HEK293 (cell line): Measurements from ENCODE around the gene CARD14.

ENCODE experiments used
- CTCF ChIA-PET: fragments of 350-600 bp; formaldehyde crosslinking; extraction: SDS; loops from one replicate; lab custom pipeline; 2021; ENCODE audit warnings: antibody characterized with exemption; lab: Yijun Ruan, JAX
- POLR2A ChIA-PET: fragments of 300-600 bp; formaldehyde crosslinking; extraction: SDS; loops from one replicate; lab custom pipeline; 2020; ENCODE audit warnings: antibody characterized with exemption, inconsistent platforms; lab: Yijun Ruan, JAX
- H3K27ac ChIP-seq: fragments of 200-500 bp; sonication (Bioruptor generic); 2 replicates; pipeline ENCODE4 v1.5.1; 2014; ENCODE audit warnings: low read depth, low read length, control low read depth, inconsistent platforms; ENCODE audit errors: extremely low read depth
- H3K36me3 ChIP-seq, 2 experiments: fragments of 200-500 bp in 1 of 2; sonication (Bioruptor generic) in 1 of 2; 1 replicate in 1 of 2; 2 replicates in 1 of 2; pipeline ENCODE4 v1.5.1; 2014 to 2017; ENCODE audit warnings: inconsistent platforms in 2 of 2, low read length in 2 of 2; ENCODE audit not compliant: control insufficient read depth in 2 of 2, insufficient read depth in 1 of 2
- H3K4me1 ChIP-seq: fragments of 200-500 bp; sonication (Bioruptor generic); 2 replicates; pipeline ENCODE4 v1.5.1; 2014; ENCODE audit warnings: mild to moderate bottlenecking, low read length, inconsistent platforms; ENCODE audit not compliant: control insufficient read depth, insufficient read depth
- H3K4me3 ChIP-seq: 2 replicates; pipeline ENCODE4 v1.5.1; 2011; ENCODE audit warnings: low read depth, mild to moderate bottlenecking, control low read depth, low read length, moderate library complexity
- H3K9me3 ChIP-seq: fragments of 200-500 bp; sonication (Bioruptor generic); 2 replicates; pipeline ENCODE4 v1.5.1; 2014; ENCODE audit warnings: low read depth, low read length, inconsistent platforms; ENCODE audit not compliant: control insufficient read depth, insufficient read depth
- ATF2 ChIP-seq: fragments of 450-650 bp; formaldehyde crosslinking; IDR thresholded peaks from 2 replicates; pipeline ENCODE4 v1.5.1; 2016; ENCODE audit warnings: missing biosample characterization, missing genetic modification characterization, low read depth
- GLIS2 ChIP-seq: fragments of 450-650 bp; formaldehyde crosslinking; IDR thresholded peaks from 2 replicates; pipeline ENCODE4 v1.5.1; 2016; ENCODE audit warnings: missing biosample characterization, missing genetic modification characterization
- HOXA7 ChIP-seq: sonication (generic); formaldehyde crosslinking; IDR thresholded peaks from 2 replicates; pipeline ENCODE4 v1.8.1; 2022; ENCODE audit warnings: missing genetic modification reagents, borderline replicate concordance
- INSM2 ChIP-seq: fragments of 450-650 bp; formaldehyde crosslinking; IDR thresholded peaks from 2 replicates; pipeline ENCODE4 v1.5.1; 2016; ENCODE audit warnings: missing biosample characterization, missing genetic modification characterization
- KLF10 ChIP-seq: fragments of 450-650 bp; IDR thresholded peaks from 2 replicates; pipeline ENCODE4 v1.5.1; 2018; ENCODE audit warnings: missing biosample characterization, mild to moderate bottlenecking, missing genetic modification characterization
- MZF1 ChIP-seq: fragments of 450-650 bp; formaldehyde crosslinking; IDR thresholded peaks from 2 replicates; pipeline ENCODE4 v1.5.1; 2017; ENCODE audit warnings: missing biosample characterization, missing genetic modification characterization, borderline replicate concordance
- SALL2 ChIP-seq: fragments of 450-650 bp; formaldehyde crosslinking; IDR thresholded peaks from 2 replicates; pipeline ENCODE4 v1.5.0; 2017; ENCODE audit warnings: missing biosample characterization, mild to moderate bottlenecking, missing genetic modification characterization, borderline replicate concordance
- ZBTB1 ChIP-seq: fragments of 450-650 bp; formaldehyde crosslinking; IDR thresholded peaks from 2 replicates; pipeline ENCODE4 v1.5.1; 2016; ENCODE audit warnings: missing biosample characterization, missing genetic modification characterization
- ZBTB21 ChIP-seq: fragments of 450-650 bp; formaldehyde crosslinking; IDR thresholded peaks from 2 replicates; pipeline ENCODE4 v1.5.1; 2017; ENCODE audit warnings: missing biosample characterization, missing genetic modification characterization
- ZBTB7A ChIP-seq: fragments of 450-650 bp; formaldehyde crosslinking; IDR thresholded peaks from 2 replicates; pipeline ENCODE4 v1.5.1; 2016; ENCODE audit warnings: low read depth, missing biosample characterization, missing genetic modification characterization
- ZFP69B ChIP-seq: fragments of 450-650 bp; formaldehyde crosslinking; IDR thresholded peaks from 2 replicates; pipeline ENCODE4 v1.5.1; 2016; ENCODE audit warnings: missing biosample characterization, missing genetic modification characterization
- ZNF114 ChIP-seq: fragments of 450-650 bp; formaldehyde crosslinking; IDR thresholded peaks from 2 replicates; pipeline ENCODE4 v1.5.0; 2017; ENCODE audit warnings: missing biosample characterization, missing genetic modification characterization
- ZNF121 ChIP-seq: fragments of 450-650 bp; formaldehyde crosslinking; IDR thresholded peaks from 2 replicates; pipeline ENCODE4 v1.5.1; 2016; ENCODE audit warnings: missing biosample characterization, missing genetic modification characterization
- ZNF132 ChIP-seq: fragments of 450-650 bp; formaldehyde crosslinking; IDR thresholded peaks from 2 replicates; pipeline ENCODE4 v1.5.1; 2017; ENCODE audit warnings: missing biosample characterization, missing genetic modification characterization, borderline replicate concordance
- ZNF211 ChIP-seq: fragments of 450-650 bp; formaldehyde crosslinking; IDR thresholded peaks from 2 replicates; pipeline ENCODE4 v1.5.1; 2016; ENCODE audit warnings: low read depth, missing biosample characterization, missing genetic modification characterization
- ZNF214 ChIP-seq: fragments of 450-650 bp; formaldehyde crosslinking; IDR thresholded peaks from 2 replicates; pipeline ENCODE4 v1.5.1; 2017; ENCODE audit warnings: missing biosample characterization, mild to moderate bottlenecking, missing genetic modification characterization, borderline replicate concordance
- ZNF221 ChIP-seq: fragments of 450-650 bp; formaldehyde crosslinking; IDR thresholded peaks from 2 replicates; pipeline ENCODE4 v1.5.1; 2017; ENCODE audit warnings: missing biosample characterization, missing genetic modification characterization, borderline replicate concordance
- ZNF23 ChIP-seq: fragments of 450-650 bp; formaldehyde crosslinking; IDR thresholded peaks from 2 replicates; pipeline ENCODE4 v1.5.1; 2016; ENCODE audit warnings: missing biosample characterization, missing genetic modification characterization, borderline replicate concordance
- ZNF324 ChIP-seq: fragments of 450-650 bp; formaldehyde crosslinking; IDR thresholded peaks from 2 replicates; pipeline ENCODE4 v1.5.1; 2016; ENCODE audit warnings: missing biosample characterization, missing genetic modification characterization
- ZNF391 ChIP-seq: fragments of 450-650 bp; formaldehyde crosslinking; IDR thresholded peaks from 2 replicates; pipeline ENCODE4 v1.5.1; 2016; ENCODE audit warnings: low read depth, missing biosample characterization, missing genetic modification characterization, borderline replicate concordance
- ZNF416 ChIP-seq: fragments of 450-650 bp; formaldehyde crosslinking; IDR thresholded peaks from 2 replicates; pipeline ENCODE4 v1.5.1; 2016; ENCODE audit warnings: missing biosample characterization, missing genetic modification characterization
- ZNF623 ChIP-seq: fragments of 450-650 bp; formaldehyde crosslinking; IDR thresholded peaks from 2 replicates; pipeline ENCODE4 v1.5.1; 2016; ENCODE audit warnings: missing biosample characterization, missing genetic modification characterization
- ZNF658 ChIP-seq: fragments of 450-650 bp; formaldehyde crosslinking; IDR thresholded peaks from 2 replicates; pipeline ENCODE4; 2016; ENCODE audit warnings: missing biosample characterization, missing genetic modification characterization
- ZNF677 ChIP-seq: fragments of 450-650 bp; IDR thresholded peaks from 2 replicates; pipeline ENCODE4 v1.5.0; 2018; ENCODE audit warnings: missing biosample characterization, mild to moderate bottlenecking, missing genetic modification characterization, moderate library complexity
- ZNF701 ChIP-seq: fragments of 450-650 bp; formaldehyde crosslinking; IDR thresholded peaks from 2 replicates; pipeline ENCODE4 v1.5.1; 2016; ENCODE audit warnings: missing biosample characterization, missing genetic modification characterization
- TF ChIP-seq, protein P1 (sequence below): fragments of 450-650 bp; formaldehyde crosslinking; IDR thresholded peaks from 2 replicates; pipeline ENCODE4 v1.5.1; 2016; ENCODE audit warnings: missing biosample characterization, missing genetic modification characterization
- TF ChIP-seq, protein P2 (sequence below): IDR thresholded peaks from 2 replicates; pipeline ENCODE4 v1.6.1; 2011; ENCODE audit warnings: mild to moderate bottlenecking, low read depth, low read length, borderline replicate concordance
- TF ChIP-seq, protein P3 (sequence below): fragments of 450-650 bp; formaldehyde crosslinking; IDR thresholded peaks from 2 replicates; pipeline ENCODE4 v1.5.0; 2017; ENCODE audit warnings: missing biosample characterization, missing genetic modification characterization, borderline replicate concordance

The CARD14 gene

DNA sequence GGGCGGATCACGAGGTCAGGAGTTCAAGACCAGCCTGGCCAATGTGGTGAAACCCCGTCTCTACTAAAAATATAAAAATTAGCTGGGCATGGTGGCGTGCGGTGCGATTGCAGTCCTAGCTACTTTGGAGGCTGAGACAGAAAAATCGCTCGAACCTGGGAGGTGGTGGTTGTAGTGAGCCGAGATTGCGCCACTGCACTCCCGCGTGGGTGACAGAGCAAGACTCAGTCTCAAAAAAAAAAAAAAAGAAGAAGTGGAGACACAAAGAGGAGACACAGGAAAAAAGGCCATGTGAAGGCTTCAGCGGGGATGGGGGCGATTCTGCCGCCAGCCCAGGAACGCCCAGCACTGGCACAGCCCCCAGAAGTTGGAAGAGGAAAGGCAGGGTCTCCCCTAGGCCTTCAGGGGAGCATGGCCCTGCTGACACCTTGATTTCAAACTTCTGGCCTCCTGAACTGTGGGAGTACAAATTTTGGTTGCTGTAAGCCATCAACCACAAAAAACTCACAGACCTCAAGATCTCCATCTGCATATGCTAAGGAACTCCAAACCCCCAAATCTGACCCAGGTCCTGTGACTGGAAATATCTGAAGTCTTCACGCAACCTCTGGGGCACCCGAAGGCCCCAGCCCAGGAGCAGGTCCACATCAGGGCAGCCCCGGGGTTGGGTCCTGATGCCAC, 43.3 kb downstream of the CARD14 start:
- no peaks in the 10 kb centered on the region for H3K9me3 ChIP-seq
- TF ChIP-seq SALL2 (tag by site-specific recombination): no peak
- TF ChIP-seq ZBTB1 (tag by site-specific recombination): no peak
- TF ChIP-seq GLIS2 (tag by site-specific recombination): no peak
- TF ChIP-seq ZNF114 (tag by site-specific recombination): no peak
- TF ChIP-seq ZBTB7A (tag by site-specific recombination): no peak
- TF ChIP-seq, protein P1, sequence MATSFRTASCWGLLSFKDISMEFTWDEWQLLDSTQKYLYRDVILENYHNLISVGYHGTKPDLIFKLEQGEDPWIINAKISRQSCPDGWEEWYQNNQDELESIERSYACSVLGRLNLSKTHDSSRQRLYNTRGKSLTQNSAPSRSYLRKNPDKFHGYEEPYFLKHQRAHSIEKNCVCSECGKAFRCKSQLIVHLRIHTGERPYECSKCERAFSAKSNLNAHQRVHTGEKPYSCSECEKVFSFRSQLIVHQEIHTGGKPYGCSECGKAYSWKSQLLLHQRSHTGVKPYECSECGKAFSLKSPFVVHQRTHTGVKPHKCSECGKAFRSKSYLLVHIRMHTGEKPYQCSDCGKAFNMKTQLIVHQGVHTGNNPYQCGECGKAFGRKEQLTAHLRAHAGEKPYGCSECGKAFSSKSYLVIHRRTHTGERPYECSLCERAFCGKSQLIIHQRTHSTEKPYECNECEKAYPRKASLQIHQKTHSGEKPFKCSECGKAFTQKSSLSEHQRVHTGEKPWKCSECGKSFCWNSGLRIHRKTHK: no peak
- no peak for TF ChIP-seq ZFP69B (tag by site-specific recombination)
- TF ChIP-seq INSM2: no peak
- TF ChIP-seq ZNF221 (tag by site-specific recombination): no peak
- no peak for TF ChIP-seq ZNF214 (tag by site-specific recombination)
- no peak for TF ChIP-seq ATF2 (tag by site-specific recombination)
- TF ChIP-seq ZNF391 (tag by site-specific recombination): no peak
- TF ChIP-seq ZNF623 (tag by site-specific recombination): no peak
- no peak for TF ChIP-seq ZNF416 (tag by site-specific recombination)
- TF ChIP-seq ZNF132 (tag by site-specific recombination): no peak
- TF ChIP-seq, protein P2, sequence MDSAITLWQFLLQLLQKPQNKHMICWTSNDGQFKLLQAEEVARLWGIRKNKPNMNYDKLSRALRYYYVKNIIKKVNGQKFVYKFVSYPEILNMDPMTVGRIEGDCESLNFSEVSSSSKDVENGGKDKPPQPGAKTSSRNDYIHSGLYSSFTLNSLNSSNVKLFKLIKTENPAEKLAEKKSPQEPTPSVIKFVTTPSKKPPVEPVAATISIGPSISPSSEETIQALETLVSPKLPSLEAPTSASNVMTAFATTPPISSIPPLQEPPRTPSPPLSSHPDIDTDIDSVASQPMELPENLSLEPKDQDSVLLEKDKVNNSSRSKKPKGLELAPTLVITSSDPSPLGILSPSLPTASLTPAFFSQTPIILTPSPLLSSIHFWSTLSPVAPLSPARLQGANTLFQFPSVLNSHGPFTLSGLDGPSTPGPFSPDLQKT: no peak
- no peak for TF ChIP-seq HOXA7 (CRISPR knock-in tag)
- TF ChIP-seq ZNF701: no peak
- no peak for TF ChIP-seq ZNF211 (tag by site-specific recombination)
- H3K4me3 ChIP-seq: no peak overlapping the region
- POLR2A ChIA-PET: no interaction called here
- H3K36me3 ChIP-seq: peaks cover 14 to 99% of the 10 kb centered on the region in 2 experiments
- no peak overlapping the region for H3K27ac ChIP-seq
- H3K4me1 ChIP-seq: no peaks in the 10 kb centered on the region
- CTCF ChIA-PET: interaction anchor here (0.6 kb wide), 1 partner anchor 10 kb away, joined by 3 read pairs; no protein-coding TSS in a partner anchor

GRCh38 chr17:80213643-80213975, 43.8 kb downstream of the CARD14 start:
- H3K4me1 ChIP-seq: no peaks in the 10 kb centered on the region
- POLR2A ChIA-PET: no interaction called here
- TF ChIP-seq ZNF324 (no peak), ZNF658 (tag by site-specific recombination) (no peak), ZBTB21 (tag by site-specific recombination) (no peak), KLF10 (tag by site-specific recombination) (no peak), ZNF23 (no peak), ZNF677 (no peak), ZNF121 (tag by site-specific recombination) (no peak), MZF1 (no peak)
- TF ChIP-seq, protein P3, sequence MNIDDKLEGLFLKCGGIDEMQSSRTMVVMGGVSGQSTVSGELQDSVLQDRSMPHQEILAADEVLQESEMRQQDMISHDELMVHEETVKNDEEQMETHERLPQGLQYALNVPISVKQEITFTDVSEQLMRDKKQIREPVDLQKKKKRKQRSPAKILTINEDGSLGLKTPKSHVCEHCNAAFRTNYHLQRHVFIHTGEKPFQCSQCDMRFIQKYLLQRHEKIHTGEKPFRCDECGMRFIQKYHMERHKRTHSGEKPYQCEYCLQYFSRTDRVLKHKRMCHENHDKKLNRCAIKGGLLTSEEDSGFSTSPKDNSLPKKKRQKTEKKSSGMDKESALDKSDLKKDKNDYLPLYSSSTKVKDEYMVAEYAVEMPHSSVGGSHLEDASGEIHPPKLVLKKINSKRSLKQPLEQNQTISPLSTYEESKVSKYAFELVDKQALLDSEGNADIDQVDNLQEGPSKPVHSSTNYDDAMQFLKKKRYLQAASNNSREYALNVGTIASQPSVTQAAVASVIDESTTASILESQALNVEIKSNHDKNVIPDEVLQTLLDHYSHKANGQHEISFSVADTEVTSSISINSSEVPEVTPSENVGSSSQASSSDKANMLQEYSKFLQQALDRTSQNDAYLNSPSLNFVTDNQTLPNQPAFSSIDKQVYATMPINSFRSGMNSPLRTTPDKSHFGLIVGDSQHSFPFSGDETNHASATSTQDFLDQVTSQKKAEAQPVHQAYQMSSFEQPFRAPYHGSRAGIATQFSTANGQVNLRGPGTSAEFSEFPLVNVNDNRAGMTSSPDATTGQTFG (tag by site-specific recombination): no peak

More at GRCh38 chr17:80213643-80213975, 43.8 kb downstream of the CARD14 start:
- Histone ChIP-seq H3K9me3 (no peaks in the 10 kb centered on the region), H3K27ac (no peak overlapping the region), H3K4me3 (no peak overlapping the region), H3K36me3 (peaks cover 14 to 99% of the 10 kb centered on the region in 2 experiments)
- CTCF ChIA-PET: no interaction called here
